Activated T-helper 17 cell treated with anti-CD3 and anti-CD28 coated beads, Interleukin-2, amount 50 U/mL, for 72 hours (primary cell): ENCODE measurements around the gene AQP2. TPM values are rescaled to one million over a fixed set of nuclear protein-coding genes. Genes with fewer than 3 reads are reported as not detected.
A peak's percentile ranks its signal among the peaks of the same experiment; 100 is the strongest.

Source experiments
- ATAC-seq: fragments of 150-1000 bp; cut with Tn5 transposase; replicated peaks from 2 replicates; pipeline ENCODE4 v1.10.0; 2021; ENCODE audit warnings: mild to moderate bottlenecking, moderate library complexity
- H3K27ac Mint-ChIP-seq: one replicate; pipeline ENCODE4 v1.8.0; 2022; ENCODE audit warnings: mixed read lengths
- H3K27me3 Mint-ChIP-seq: one replicate; pipeline ENCODE4 v1.8.0; 2022; ENCODE audit warnings: mixed read lengths
- H3K36me3 Mint-ChIP-seq: one replicate; pipeline ENCODE4 v1.8.0; 2022; ENCODE audit warnings: low read depth, mild to moderate bottlenecking, mixed read lengths
- H3K4me1 Mint-ChIP-seq: one replicate; pipeline ENCODE4 v1.8.0; 2022; ENCODE audit warnings: mixed read lengths
- H3K4me3 Mint-ChIP-seq: one replicate; pipeline ENCODE4 v1.8.0; 2022; ENCODE audit warnings: mild to moderate bottlenecking, mixed read lengths
- H3K9me3 Mint-ChIP-seq: one replicate; pipeline ENCODE4 v1.8.0; 2022; ENCODE audit warnings: mixed read lengths
- total RNA-seq, 2 donors: library from RNA; stranded (reverse); gene quantifications; one replicate each; pipeline ENCODE4 v1.2.3, GENCODE V29; 2022

Gene AQP2
- total RNA-seq, 2 donors from 2014 or later, result not detected

GRCh38 chr12:49953961-49954846 lies 3.7 kb downstream of the AQP2 start:
- H3K9me3 Mint-ChIP-seq, result no peaks in the 10 kb centered on the region
- H3K36me3 Mint-ChIP-seq, result no peaks in the 10 kb centered on the region
- H3K4me3 Mint-ChIP-seq, result no peak overlapping the region
- H3K27ac Mint-ChIP-seq, result no peak overlapping the region
- no peaks in the 10 kb centered on the region for H3K4me1 Mint-ChIP-seq
- ATAC-seq, result no peak
- H3K27me3 Mint-ChIP-seq, result peaks cover 36% of the 10 kb centered on the region

GRCh38 chr12:49954863-49955830 lies 4.6 kb downstream of the AQP2 start:
- no peak for ATAC-seq

GRCh38 chr12:49955899-49956662 lies 5.5 kb downstream of the AQP2 start:
- ATAC-seq, result no peak
- Mint-ChIP-seq H3K27ac (no peak overlapping the region), H3K4me1 (peaks cover 8% of the 10 kb centered on the region)

More at GRCh38 chr12:49954863-49955830, 4.6 kb downstream of the AQP2 start:
- no peaks in the 10 kb centered on the region for H3K9me3 Mint-ChIP-seq
- peaks cover under 1% of the 10 kb centered on the region for H3K4me1 Mint-ChIP-seq
- H3K27ac Mint-ChIP-seq, result no peak overlapping the region
- no peak overlapping the region for H3K4me3 Mint-ChIP-seq
- peaks cover 45% of the 10 kb centered on the region for H3K27me3 Mint-ChIP-seq
- peaks cover under 1% of the 10 kb centered on the region for H3K36me3 Mint-ChIP-seq

GRCh38 chr12:49956663-49957569 lies 6.4 kb downstream of the AQP2 start:
- peaks cover 8% of the 10 kb centered on the region for H3K36me3 Mint-ChIP-seq
- peaks cover 8% of the 10 kb centered on the region for H3K4me1 Mint-ChIP-seq
- no peaks in the 10 kb centered on the region for H3K9me3 Mint-ChIP-seq
- ATAC-seq, result no peak
- no peak overlapping the region for H3K27ac Mint-ChIP-seq
- peaks cover 52% of the 10 kb centered on the region for H3K27me3 Mint-ChIP-seq
- H3K4me3 Mint-ChIP-seq, result no peak overlapping the region

More at GRCh38 chr12:49955899-49956662, 5.5 kb downstream of the AQP2 start:
- H3K27me3 Mint-ChIP-seq, result peaks cover 52% of the 10 kb centered on the region
- H3K9me3 Mint-ChIP-seq, result no peaks in the 10 kb centered on the region
- H3K4me3 Mint-ChIP-seq, result no peak overlapping the region
- H3K36me3 Mint-ChIP-seq, result peaks cover 8% of the 10 kb centered on the region

GRCh38 chr12:49957570-49957967 lies 7.0 kb downstream of the AQP2 start:
- no peak for ATAC-seq
- H3K9me3 Mint-ChIP-seq, result no peaks in the 10 kb centered on the region
- H3K36me3 Mint-ChIP-seq, result peaks cover 8% of the 10 kb centered on the region
- H3K4me3 Mint-ChIP-seq, result no peak overlapping the region
- H3K27ac Mint-ChIP-seq, result no peak overlapping the region
- peaks cover 8% of the 10 kb centered on the region for H3K4me1 Mint-ChIP-seq
- H3K27me3 Mint-ChIP-seq, result peaks cover 54% of the 10 kb centered on the region

GRCh38 chr12:49959685-49960473 lies 9.3 kb downstream of the AQP2 start:
- H3K9me3 Mint-ChIP-seq, result no peaks in the 10 kb centered on the region
- H3K4me3 Mint-ChIP-seq, result peak overlapping the region; percentile 51
- peaks cover 8% of the 10 kb centered on the region for H3K36me3 Mint-ChIP-seq
- H3K27me3 Mint-ChIP-seq, result peaks cover 67% of the 10 kb centered on the region
- H3K27ac Mint-ChIP-seq, result no peak overlapping the region
- H3K4me1 Mint-ChIP-seq, result peaks cover 8% of the 10 kb centered on the region
- no peak for ATAC-seq

- H3K27me3 Mint-ChIP-seq, result peaks cover 66% of the 10 kb centered on the region
- no peak overlapping the region for H3K27ac Mint-ChIP-seq
- peaks cover 8% of the 10 kb centered on the region for H3K4me1 Mint-ChIP-seq
- H3K4me3 Mint-ChIP-seq, result peak overlapping the region; percentile 51
- no peaks in the 10 kb centered on the region for H3K9me3 Mint-ChIP-seq
- no peak for ATAC-seq
- H3K36me3 Mint-ChIP-seq, result peaks cover 8% of the 10 kb centered on the region
These were observed 10.1 kb downstream of the AQP2 start for GRCh38 chr12:49960474-49961110.

GRCh38 chr12:49961111-49961922 lies 10.8 kb downstream of the AQP2 start, which contains the start of gene AQP5:
TSS of gene AQP5 (plus strand) at chr12:49961872. CDS start at chr12:49962018, 146 bp downstream.
- no peak within 1 kb of the TSS for H3K27ac Mint-ChIP-seq
- H3K4me1 Mint-ChIP-seq, result peaks cover 8% of the 10 kb centered on the region
- peak within 1 kb of the TSS; percentile 51 for H3K4me3 Mint-ChIP-seq
- H3K9me3 Mint-ChIP-seq, result no peaks in the 10 kb centered on the region
- peaks cover 8% of the 10 kb centered on the region for H3K36me3 Mint-ChIP-seq
- ATAC-seq, result peak; percentile 18
- H3K27me3 Mint-ChIP-seq, result peaks cover 68% of the 10 kb centered on the region

- Mint-ChIP-seq H3K9me3 (no peaks in the 10 kb centered on the region), H3K27ac (no peak overlapping the region), H3K36me3 (peaks cover 8% of the 10 kb centered on the region), H3K4me1 (peaks cover 8% of the 10 kb centered on the region), H3K4me3 (no peak overlapping the region), H3K27me3 (peaks cover 63% of the 10 kb centered on the region)
- no peak for ATAC-seq
These were observed 11.6 kb downstream of the AQP2 start for GRCh38 chr12:49961993-49962764.

GRCh38 chr12:49962861-49963765 lies 12.6 kb downstream of the AQP2 start:
- peaks cover 8% of the 10 kb centered on the region for H3K36me3 Mint-ChIP-seq
- peaks cover 8% of the 10 kb centered on the region for H3K4me1 Mint-ChIP-seq
- H3K27me3 Mint-ChIP-seq, result peaks cover 54% of the 10 kb centered on the region
- ATAC-seq, result no peak
- H3K4me3 Mint-ChIP-seq, result no peak overlapping the region
- H3K9me3 Mint-ChIP-seq, result no peaks in the 10 kb centered on the region
- H3K27ac Mint-ChIP-seq, result no peak overlapping the region
